Embryonic facial prominence (tissue), 1 donor: ENCODE measurements around the gene AP1B1.

Source experiments
- DNase-seq: peaks from one replicate; pipeline ENCODE4 v3.0.0-alpha.2; 2016; ENCODE audit errors: extremely low spot score

AP1B1 gene

GRCh38 chr22:29300807-29301601 is 87.4 kb downstream of the AP1B1 start:
- DNase-seq: no peak

GRCh38 chr22:29300467-29300806 is 87.9 kb downstream of the AP1B1 start:
- DNase-seq: no peak

- no peak for DNase-seq
These were observed 89.1 kb downstream of the AP1B1 start for GRCh38 chr22:29299136-29299900.

- no peak for DNase-seq
These were observed 89.7 kb downstream of the AP1B1 start for GRCh38 chr22:29298641-29299040.

GRCh38 chr22:29292379-29292778 is 96.0 kb downstream of the AP1B1 start:
- no peak for DNase-seq

DNA sequence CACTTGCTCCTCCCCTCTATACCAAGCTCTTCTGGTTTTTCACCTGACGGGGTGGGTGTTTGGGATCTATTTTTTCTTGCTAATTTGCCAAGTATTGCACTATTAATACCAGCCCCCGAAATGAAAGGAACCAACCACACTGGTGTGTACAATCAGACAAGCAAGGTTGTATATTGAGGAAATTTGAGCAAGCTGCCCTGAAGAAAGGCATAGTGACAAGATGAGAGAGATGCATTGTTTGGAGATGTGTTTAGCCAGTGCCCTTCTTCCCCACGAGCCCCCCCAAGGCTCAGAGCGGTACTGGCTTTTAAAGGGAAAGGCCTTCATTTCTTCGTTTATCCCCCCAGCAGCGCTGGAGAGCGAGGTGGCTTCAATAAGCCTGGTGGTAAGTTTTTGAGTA is 97.2 kb downstream of the AP1B1 start:
- DNase-seq: no peak

DNA sequence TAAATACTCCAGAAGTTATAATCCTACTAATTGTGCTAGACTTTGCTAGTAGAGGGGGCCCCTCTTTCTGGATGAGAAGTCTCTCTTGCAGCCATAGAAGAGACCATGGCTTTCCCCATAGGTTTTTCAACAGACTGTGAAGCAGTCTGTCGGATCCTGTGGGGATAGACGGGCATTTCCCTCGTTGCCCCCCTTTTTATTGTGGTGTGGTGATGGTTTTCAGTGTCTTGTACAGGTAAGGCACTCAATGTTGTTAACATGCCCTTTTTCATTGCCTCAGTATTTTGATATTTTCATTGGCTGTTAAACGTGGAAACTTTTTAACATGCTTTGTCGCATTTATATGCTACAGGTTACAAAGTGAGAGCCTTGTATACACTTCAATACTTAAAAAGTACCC is 98.3 kb downstream of the AP1B1 start:
- no peak for DNase-seq

GRCh38 chr22:29288837-29289236 is 99.5 kb downstream of the AP1B1 start:
- no peak for DNase-seq

GRCh38 chr22:29284196-29284595 is 104.2 kb downstream of the AP1B1 start:
- DNase-seq: no peak

DNA sequence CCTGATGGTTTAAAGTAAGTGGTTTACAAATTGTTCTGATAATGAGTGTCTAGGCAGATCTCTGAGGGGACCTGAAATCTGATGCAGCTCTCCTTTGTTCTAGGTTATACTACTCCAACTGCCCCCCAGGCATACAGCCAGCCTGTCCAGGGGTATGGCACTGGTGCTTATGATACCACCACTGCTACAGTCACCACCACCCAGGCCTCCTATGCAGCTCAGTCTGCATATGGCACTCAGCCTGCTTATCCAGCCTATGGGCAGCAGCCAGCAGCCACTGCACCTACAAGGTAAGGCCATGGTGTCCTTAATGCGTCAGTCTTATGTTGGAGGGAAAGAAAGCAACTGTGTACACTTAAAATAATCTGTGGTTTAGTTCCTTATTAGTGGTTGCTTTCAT is 110.4 kb downstream of the AP1B1 start:
- DNase-seq: no peak
